NOMO-1 treated with dmso at 0.1 percent for 144 hours (cell line): ENCODE data around the gene ZEB1.

Source experiments
- DNase-seq: peaks from one replicate; lab custom pipeline; 2025; ENCODE audit not compliant: unreplicated experiment; lab: John Stamatoyannopoulos, UW

The ZEB1 gene

DNA sequence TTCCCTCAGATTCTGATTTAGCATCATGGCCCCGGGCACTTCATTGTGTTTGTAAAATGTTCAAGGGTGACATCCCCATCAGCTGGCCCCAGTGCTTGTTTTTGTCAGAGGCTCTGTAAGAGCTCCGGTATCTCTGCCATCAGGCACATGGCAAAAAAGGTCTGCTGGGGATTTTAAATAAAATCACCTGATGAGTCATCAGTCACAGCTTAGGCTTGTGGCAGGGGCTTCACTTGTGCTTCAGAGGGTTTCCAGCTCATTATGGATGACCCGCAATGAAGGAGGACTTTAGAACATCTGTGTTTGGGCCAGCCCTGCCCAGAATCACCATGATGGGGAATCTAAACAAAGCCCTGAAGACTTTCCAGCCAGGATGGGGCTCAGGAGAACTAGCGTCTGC, 259.9 kb downstream of the ZEB1 start:
- DNase-seq, result no peak
